ENCODE data around the gene TENM3. TPM values are rescaled to one million over a fixed set of nuclear protein-coding genes. Genes with fewer than 3 reads are reported as not detected.

TENM3 gene
- total RNA-seq, 3 donors from 2014 or later = 0.58 to 19.2 (median 0.70) TPM

DNA sequence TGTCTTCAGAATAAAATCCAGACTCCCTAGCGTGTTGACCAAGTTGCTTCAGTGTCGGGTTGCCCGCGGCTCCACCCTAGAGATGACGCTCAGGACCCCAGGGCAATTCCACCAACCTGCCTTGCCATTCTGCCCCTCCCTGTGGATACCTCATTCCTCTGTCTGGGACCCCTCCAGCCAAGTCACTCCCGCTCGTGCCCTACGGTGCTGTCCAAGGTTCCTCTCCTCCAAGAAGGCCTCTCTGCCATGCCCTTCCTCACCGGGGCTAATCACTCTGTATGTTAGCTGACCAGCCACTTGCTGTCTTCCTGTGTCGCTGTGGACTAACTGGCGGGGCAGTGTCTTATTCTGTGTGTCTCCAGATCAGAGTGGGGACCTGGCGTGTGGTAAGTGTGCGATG is 46.6 kb downstream of the TENM3 start:
- DNase-seq (no peak), ATAC-seq (no peak)
- Histone ChIP-seq H3K4me3 (no peak overlapping the region), H3K36me3 (ENCODE audit: low read depth) (no peaks in the 10 kb centered on the region), H3K4me1 (ENCODE audit: low read depth) (no peaks in the 10 kb centered on the region), H3K9me3 (no peaks in the 10 kb centered on the region)
- TF ChIP-seq, protein P1, sequence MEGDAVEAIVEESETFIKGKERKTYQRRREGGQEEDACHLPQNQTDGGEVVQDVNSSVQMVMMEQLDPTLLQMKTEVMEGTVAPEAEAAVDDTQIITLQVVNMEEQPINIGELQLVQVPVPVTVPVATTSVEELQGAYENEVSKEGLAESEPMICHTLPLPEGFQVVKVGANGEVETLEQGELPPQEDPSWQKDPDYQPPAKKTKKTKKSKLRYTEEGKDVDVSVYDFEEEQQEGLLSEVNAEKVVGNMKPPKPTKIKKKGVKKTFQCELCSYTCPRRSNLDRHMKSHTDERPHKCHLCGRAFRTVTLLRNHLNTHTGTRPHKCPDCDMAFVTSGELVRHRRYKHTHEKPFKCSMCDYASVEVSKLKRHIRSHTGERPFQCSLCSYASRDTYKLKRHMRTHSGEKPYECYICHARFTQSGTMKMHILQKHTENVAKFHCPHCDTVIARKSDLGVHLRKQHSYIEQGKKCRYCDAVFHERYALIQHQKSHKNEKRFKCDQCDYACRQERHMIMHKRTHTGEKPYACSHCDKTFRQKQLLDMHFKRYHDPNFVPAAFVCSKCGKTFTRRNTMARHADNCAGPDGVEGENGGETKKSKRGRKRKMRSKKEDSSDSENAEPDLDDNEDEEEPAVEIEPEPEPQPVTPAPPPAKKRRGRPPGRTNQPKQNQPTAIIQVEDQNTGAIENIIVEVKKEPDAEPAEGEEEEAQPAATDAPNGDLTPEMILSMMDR (IDR thresholded peaks at IDR 0.05) = no peak
- intact Hi-C loops (cut with DNase I, micrococcal nuclease) = no loop called here

DNA sequence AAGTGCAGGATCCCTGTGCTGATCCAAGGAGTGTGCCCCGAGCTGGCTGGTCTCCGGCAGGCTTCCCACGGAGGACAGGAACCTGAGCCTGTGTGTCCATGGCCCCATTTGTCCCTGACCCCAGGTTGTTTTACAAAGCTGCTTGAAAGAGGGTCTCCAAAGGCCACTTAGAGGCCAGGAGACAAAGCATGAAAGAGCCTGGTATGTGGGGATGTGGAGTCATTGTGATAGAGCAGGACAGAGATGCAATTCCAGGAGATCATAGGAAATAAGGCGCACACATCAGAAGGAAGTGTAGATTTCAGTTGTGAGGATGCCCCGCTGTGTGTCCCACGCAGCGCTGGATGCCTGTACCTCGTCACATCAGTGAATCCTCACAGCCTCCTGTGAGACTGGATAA is 48.0 kb downstream of the TENM3 start:
- DNase-seq (no peak), ATAC-seq (no peak)
- TF ChIP-seq, protein P1 (IDR thresholded peaks at IDR 0.05) = no peak
- intact Hi-C loops (cut with DNase I, micrococcal nuclease) = no loop called here
- no peaks in the 10 kb centered on the region for H3K4me1 ChIP-seq (ENCODE audit: low read depth)
- H3K9me3 ChIP-seq = no peaks in the 10 kb centered on the region
- H3K36me3 ChIP-seq (ENCODE audit: low read depth) = no peaks in the 10 kb centered on the region
- H3K4me3 ChIP-seq = no peak overlapping the region

DNA sequence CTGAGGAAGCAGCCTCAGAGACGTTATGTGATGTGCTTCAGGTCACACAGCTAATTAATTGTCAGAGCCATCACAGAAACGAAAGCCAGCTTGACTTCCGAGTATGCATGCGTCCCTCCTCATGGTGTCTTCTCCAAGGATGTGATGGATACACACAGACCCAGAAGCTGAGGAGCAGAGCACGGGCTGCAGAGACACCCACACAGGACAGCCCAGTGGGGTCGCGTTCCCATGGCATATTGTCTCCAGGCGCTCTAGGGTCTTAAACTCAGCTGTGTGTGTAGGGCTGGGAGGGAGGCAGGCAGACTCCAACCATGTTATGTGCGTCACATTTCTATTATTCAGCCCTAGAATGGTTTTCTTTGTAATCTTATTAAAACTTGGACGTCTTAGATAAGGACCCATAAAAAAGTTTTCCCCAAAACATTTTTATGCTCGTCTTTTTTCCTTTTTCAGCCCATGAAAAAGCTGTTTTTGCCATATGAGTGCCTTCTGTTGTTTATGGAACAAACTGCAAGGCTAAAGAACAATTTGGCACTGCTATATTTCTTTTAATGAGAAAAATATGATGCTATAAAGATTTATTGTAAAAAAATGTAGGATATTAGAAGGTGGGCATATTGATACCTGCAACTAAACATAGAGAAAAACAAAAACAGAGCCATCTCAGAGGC is 48.5 kb downstream of the TENM3 start:
- Histone ChIP-seq H3K4me3 (no peak overlapping the region), H3K4me1 (ENCODE audit: low read depth) (no peaks in the 10 kb centered on the region), H3K36me3 (ENCODE audit: low read depth) (no peaks in the 10 kb centered on the region), H3K9me3 (no peaks in the 10 kb centered on the region)
- intact Hi-C loops (cut with DNase I, micrococcal nuclease) = no loop called here
- TF ChIP-seq, protein P1 (IDR thresholded peaks at IDR 0.05) = no peak
- no peak for ATAC-seq
- no peak for DNase-seq

DNA sequence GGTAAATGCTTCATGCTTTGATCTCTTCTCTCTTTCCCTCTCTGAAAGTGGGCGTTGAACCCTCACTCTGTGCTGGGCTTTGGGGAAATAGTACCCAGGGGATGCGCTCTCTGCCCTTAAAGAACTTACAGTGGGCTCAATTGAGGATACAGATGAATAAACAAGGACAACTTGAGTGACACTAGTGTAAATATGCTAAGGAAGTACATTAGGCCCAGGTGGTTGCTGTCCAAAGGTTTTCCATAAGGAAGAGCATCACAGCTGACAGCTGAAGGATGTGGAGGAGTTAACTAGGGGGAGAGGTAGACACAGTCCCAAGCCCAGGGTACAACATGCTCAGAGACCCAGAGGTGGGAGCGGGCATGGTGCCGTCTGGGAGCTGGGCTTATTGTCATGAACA is 49.4 kb downstream of the TENM3 start:
- H3K36me3 ChIP-seq (ENCODE audit: low read depth) = no peaks in the 10 kb centered on the region
- DNase-seq = no peak
- no peak for ATAC-seq
- TF ChIP-seq, protein P1 (IDR thresholded peaks at IDR 0.05) = no peak
- H3K9me3 ChIP-seq = no peaks in the 10 kb centered on the region
- H3K4me3 ChIP-seq = no peak overlapping the region
- H3K4me1 ChIP-seq (ENCODE audit: low read depth) = no peaks in the 10 kb centered on the region
- intact Hi-C loops (cut with DNase I, micrococcal nuclease) = no loop called here

DNA sequence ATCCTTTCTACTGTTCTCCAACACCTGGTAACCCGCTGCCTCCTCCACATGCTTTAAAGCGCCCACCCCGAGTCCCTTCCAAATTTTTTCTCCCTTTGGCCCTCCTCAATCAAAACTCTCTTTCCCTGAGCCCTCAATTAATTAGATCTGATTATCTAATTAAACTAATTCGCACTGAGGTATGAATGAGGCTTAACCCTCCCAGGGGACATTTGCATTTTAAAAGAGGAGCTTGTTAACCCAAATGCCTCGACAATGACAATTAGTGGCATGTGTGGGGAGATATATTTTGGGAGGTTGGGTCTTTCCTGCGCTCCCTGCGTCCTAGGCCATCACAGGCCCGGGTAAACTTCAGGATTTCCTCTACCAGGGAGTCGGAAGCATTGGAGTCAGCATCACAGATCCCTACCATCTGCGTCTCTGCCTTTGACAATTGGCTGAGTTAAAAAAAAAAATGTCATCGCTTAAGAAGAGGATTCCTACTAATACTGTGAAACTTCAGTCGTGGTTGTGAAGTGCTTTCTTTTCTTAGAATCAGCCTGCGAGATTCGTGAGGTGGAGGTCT is 50.6 kb downstream of the TENM3 start:
- intact Hi-C loops (cut with DNase I, micrococcal nuclease) = no loop called here
- Histone ChIP-seq H3K36me3 (ENCODE audit: low read depth) (no peaks in the 10 kb centered on the region), H3K9me3 (no peaks in the 10 kb centered on the region)

More for the DNA sequence above, 50.6 kb downstream of the TENM3 start:
- DNase-seq (no peak), ATAC-seq (no peak)
- Histone ChIP-seq H3K4me1 (ENCODE audit: low read depth) (no peaks in the 10 kb centered on the region), H3K4me3 (no peak overlapping the region)
- TF ChIP-seq, protein P1 (IDR thresholded peaks at IDR 0.05) = no peak

All from mucosa of descending colon (tissue), 3 donors.